Epithelial cell of esophagus (primary cell): Measurements from ENCODE around the gene SCAPER.
"Not testable (repeated sequence)": the region's sequence is repeated elsewhere in the genome, so short reads cannot be mapped to it uniquely, and the experiment has no call there.

ENCODE experiments used
- DNase-seq: peaks from one replicate; pipeline ENCODE4 v3.0.0; 2010; ENCODE audit warnings: low read depth
- H3K4me3 ChIP-seq: 2 replicates; pipeline ENCODE4 v1.5.1; 2011; ENCODE audit warnings: mild to moderate bottlenecking, low read length, control low read depth
- TF ChIP-seq, protein P1 (sequence below): IDR thresholded peaks from 2 replicates; pipeline ENCODE4 v1.5.1; 2011; ENCODE audit warnings: low read depth, mild to moderate bottlenecking, low read length, control low read depth, inconsistent platforms; ENCODE audit not compliant: insufficient read depth; ENCODE audit errors: missing control alignments

The SCAPER gene

DNA sequence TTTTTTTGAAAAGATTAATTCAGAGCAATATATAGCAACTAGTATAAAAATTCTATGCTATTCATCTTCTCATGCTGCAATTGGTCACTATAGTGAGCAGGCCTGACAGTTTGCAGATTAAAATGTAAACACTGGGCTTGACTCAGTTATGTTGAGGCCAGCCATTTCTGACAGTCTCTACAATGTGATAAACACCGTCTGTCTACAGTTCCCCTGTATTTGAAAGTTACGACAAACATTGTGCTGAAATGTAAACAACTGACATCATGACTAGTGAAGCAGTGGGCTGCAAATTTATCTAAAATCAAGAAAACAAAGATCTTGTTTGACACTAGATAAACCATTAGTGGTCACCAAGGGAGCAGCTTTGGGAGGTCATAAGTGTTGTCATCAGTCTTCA lies 371.1 kb downstream of the SCAPER start:
- no peak overlapping the region for H3K4me3 ChIP-seq
- TF ChIP-seq, protein P1, sequence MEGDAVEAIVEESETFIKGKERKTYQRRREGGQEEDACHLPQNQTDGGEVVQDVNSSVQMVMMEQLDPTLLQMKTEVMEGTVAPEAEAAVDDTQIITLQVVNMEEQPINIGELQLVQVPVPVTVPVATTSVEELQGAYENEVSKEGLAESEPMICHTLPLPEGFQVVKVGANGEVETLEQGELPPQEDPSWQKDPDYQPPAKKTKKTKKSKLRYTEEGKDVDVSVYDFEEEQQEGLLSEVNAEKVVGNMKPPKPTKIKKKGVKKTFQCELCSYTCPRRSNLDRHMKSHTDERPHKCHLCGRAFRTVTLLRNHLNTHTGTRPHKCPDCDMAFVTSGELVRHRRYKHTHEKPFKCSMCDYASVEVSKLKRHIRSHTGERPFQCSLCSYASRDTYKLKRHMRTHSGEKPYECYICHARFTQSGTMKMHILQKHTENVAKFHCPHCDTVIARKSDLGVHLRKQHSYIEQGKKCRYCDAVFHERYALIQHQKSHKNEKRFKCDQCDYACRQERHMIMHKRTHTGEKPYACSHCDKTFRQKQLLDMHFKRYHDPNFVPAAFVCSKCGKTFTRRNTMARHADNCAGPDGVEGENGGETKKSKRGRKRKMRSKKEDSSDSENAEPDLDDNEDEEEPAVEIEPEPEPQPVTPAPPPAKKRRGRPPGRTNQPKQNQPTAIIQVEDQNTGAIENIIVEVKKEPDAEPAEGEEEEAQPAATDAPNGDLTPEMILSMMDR = no peak
- DNase-seq = no peak

DNA sequence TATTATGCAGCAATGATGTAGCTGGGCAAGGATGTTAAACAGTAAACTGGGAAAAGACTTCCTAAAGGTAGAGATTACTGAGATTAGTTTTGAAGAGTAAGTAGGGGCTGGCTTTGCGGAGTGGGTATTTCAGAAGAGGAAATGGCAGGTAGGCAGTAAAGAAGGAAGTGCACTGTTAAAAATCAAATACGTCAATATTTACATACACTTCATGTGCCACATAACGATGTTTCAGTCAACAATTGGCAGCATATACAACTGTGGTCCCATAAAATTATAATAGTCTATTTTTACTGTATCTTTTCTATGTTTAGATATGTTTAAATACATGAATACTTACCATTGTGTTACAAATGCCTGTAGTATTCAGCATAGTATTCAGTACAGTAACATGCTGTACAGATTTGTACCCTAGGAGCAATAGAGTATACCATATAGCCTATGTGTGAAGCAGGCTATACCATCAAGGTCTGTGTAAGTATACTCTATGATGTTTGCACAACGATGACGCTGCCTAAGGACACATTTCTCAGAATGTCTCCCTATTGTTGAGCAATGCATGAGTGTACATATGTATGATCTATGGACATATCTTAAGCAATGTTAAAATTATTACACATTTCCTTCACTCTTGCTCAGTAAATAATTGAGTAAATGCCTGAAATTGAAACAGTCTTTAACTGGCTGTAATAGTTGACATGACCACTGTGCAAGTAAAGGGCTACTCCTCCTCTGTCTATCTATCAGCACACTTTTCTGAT lies 371.9 kb downstream of the SCAPER start:
- no peak overlapping the region for H3K4me3 ChIP-seq
- TF ChIP-seq, protein P1 = no peak
- peak; percentile 93 for DNase-seq

DNA sequence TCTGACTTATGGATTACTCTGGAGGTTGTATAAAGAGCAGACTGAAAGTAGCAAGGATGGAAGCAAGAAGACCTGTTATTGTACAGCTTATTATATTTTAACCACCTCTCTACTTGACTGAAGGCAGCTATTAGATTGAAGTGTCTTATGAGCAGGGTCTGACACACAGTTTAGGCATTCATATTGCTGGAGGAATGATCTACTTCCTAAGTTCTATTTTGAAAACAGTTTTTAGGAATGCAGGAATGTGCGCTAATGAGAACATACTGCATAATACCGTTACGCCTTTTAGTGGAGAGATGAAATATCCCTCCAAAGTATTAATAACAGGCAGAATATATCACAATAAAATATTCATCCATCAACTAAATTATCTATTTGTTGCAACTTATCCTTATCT lies 375.2 kb downstream of the SCAPER start:
- TF ChIP-seq, protein P1 = no peak
- H3K4me3 ChIP-seq = no peak overlapping the region
- DNase-seq = no peak

DNA sequence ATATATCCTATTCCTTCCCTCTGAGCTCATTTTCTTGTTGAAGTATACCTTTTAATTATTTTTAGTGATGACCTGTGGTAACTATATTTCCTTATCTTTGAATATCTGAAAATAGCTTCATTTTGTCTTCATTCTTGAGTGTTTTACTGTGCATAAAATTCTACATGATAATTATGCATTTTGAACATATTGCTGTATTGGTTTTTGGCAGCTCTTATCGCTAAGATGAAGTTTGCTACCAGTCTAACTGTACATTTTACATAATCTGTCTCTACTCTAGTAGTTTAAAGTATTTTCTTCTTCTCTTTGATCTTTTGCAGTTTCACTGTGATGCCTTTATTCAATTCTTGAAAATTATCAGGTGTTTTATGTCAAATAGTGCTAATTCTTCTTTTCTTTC lies 379.0 kb downstream of the SCAPER start:
- no peak for DNase-seq
- TF ChIP-seq, protein P1 = no peak
- H3K4me3 ChIP-seq = no peak overlapping the region

DNA sequence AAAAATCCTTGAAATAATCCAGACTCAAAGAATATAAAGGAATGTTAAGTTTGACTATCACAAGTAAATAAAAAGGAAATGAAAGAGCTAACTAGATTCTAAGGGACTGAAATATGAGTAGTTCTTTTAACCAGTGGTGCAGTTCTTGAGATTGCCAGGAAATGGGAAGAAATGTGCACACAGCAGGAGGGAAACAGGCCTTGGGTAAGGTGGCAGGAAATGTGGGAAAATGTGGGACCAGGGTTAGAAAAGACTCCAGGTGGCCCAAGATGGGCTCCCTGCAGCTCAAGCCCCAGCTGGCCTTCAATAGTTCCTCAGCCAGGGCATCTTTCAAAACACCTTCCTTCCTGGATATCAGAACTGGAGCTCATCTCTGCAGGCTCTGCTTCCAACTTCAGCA lies 387.2 kb downstream of the SCAPER start:
- TF ChIP-seq, protein P1 = no peak
- DNase-seq = no peak
- H3K4me3 ChIP-seq = no peak overlapping the region

DNA sequence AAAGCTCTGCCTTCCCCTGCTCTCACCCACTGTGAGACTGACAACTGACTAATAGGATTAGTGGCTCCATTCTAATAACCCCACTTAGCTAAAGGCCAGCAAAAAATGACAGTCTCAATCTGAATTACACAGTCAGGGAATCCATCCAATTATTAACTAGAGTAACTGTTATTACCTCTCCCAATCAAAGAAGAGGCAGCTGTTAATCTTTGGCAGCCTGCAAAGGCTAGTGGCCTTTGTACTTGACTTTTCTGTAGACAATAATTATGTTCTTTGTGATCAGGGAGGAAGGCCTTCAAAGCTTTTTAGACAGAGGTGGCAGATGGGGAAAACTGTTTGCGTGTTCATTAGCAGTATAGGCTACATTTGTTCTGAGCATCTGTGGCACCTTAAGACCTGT lies 390.9 kb downstream of the SCAPER start:
- TF ChIP-seq, protein P1 = no peak
- DNase-seq = no peak
- no peak overlapping the region for H3K4me3 ChIP-seq

DNA sequence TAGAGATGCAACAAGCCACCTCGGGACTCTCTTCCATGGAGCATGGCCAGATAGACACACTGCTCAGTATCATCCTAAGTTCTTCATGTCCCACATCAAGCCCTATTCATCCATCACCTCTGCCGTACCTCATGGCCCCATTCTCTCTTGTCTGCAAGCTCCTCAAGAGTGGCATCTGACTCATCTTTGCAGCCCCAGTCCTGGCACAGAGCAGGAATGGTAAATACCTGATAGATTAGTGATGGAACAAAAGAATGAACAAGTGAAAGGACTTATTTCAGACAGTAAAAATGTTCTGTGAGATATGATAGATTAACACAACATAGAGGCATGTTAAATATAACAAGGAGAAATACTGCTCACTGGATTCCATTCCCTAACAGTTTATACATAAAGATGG lies 392.2 kb downstream of the SCAPER start:
- TF ChIP-seq, protein P1 = no peak
- no peak overlapping the region for H3K4me3 ChIP-seq
- DNase-seq = peak; percentile 39

DNA sequence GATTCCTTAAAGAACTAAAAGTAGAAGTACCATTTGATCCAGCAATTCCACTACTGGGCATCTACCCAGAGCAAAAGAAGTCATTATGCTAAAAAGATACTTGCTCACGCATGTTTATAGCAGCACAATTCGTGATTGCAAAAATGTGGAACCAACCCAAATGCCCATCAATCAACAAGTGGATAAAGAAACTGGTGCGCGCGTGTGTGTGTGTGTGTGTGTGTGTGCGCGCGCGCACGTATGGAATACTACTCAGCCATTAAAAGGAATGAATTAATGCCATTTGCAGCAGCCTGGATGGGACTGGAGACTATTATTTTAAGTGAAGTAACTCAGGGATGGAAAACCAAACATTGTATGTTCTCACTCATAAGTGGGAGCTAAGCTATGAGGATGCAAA lies 394.5 kb downstream of the SCAPER start:
- H3K4me3 ChIP-seq, DNase-seq: not testable (repeated sequence)
